HS-27A (cell line): ENCODE measurements around the gene FER1L5.

ENCODE experiments used
- DNase-seq: peaks from one replicate; pipeline ENCODE4 v3.0.0-alpha.2; 2012; ENCODE audit warnings: low read depth, missing footprints

The FER1L5 gene

GRCh38 chr2:96751800-96752199 is 109.2 kb downstream of the FER1L5 start:
- DNase-seq, result no peak

GRCh38 chr2:96753661-96754282 is 111.2 kb downstream of the FER1L5 start:
- no peak for DNase-seq

- DNase-seq, result no peak
These were observed 111.8 kb downstream of the FER1L5 start for GRCh38 chr2:96754317-96754716.
